ENCODE results near the gene HCN1. TPM values are rescaled to one million over a fixed set of nuclear protein-coding genes. Genes with fewer than 3 reads are reported as not detected.

HCN1 gene
- total and polyA plus RNA-seq, 11 donors = 0.09 to 0.43 (median 0.15) TPM; not detected in 6

- Histone ChIP-seq H3K9me3 (no peaks in the 10 kb centered on the region), H3K36me3 (no peaks in the 10 kb centered on the region), H3K4me3 (no peak overlapping the region), H3K4me1 (no peaks in the 10 kb centered on the region), H3K27me3 (no peaks in the 10 kb centered on the region), H3K27ac (no peak overlapping the region)
- 30 to 49% (median 40%) methylated on average over 1 of the region's 1 CpG for WGBS, 4 donors
- TF ChIP-seq CTCF (IDR thresholded peaks at IDR 0.05) (no peak), POLR2A (IDR thresholded peaks at IDR 0.05) (no peak)
- DNase-seq = no peak
- intact Hi-C loops (cut with DNase I) = no loop called here
- ATAC-seq = no peak
Observed at GRCh38 chr5:45568813-45569212, 127.4 kb downstream of the HCN1 start.

GRCh38 chr5:45542421-45542820 is 153.8 kb downstream of the HCN1 start:
- intact Hi-C loops (cut with DNase I) = no loop called here
- ATAC-seq = peak; percentile 93 to 96 (median 96)

GRCh38 chr5:45533663-45534062 is 162.5 kb downstream of the HCN1 start:
- Histone ChIP-seq H3K4me1 (peaks cover 0 to 11% (median 0%) of the 10 kb centered on the region in 12 donors), H3K27ac (peak overlapping the region in 1 of 12 donors; percentile 2), H3K27me3 (no peaks in the 10 kb centered on the region), H3K36me3 (no peaks in the 10 kb centered on the region), H3K9me3 (no peaks in the 10 kb centered on the region), H3K4me3 (no peak overlapping the region)
- ATAC-seq = peak in 1 of 4 donors; percentile 27
- DNase-seq = peak in 1 of 5 donors; percentile 21
- 43 to 59% (median 46%) methylated on average over 1 of the region's 1 CpG for WGBS, 4 donors
- no peak for TF ChIP-seq POLR2A (IDR thresholded peaks at IDR 0.05)
- no peak for TF ChIP-seq CTCF (IDR thresholded peaks at IDR 0.05)
- intact Hi-C loops (cut with DNase I) = loop anchor here in 1 of 10 donors (10.0 kb wide), 1 partner anchor 101 kb away; no protein-coding TSS in a partner anchor

More at GRCh38 chr5:45542421-45542820, 153.8 kb downstream of the HCN1 start:
- Histone ChIP-seq H3K9me3 (no peaks in the 10 kb centered on the region), H3K27me3 (no peaks in the 10 kb centered on the region), H3K36me3 (no peaks in the 10 kb centered on the region), H3K4me3 (no peak overlapping the region), H3K27ac (peak overlapping the region in 6 of 12 donors; percentile 1 to 47 (median 18)), H3K4me1 (peaks cover 0 to 6% (median 0%) of the 10 kb centered on the region in 12 donors)
- 10 to 18% (median 12%) methylated on average over 3 of the region's 3 CpGs for WGBS, 4 donors
- DNase-seq = peak in 2 of 5 donors; percentile 24 to 43
- TF ChIP-seq POLR2A (IDR thresholded peaks at IDR 0.05) (no peak), CTCF (IDR thresholded peaks at IDR 0.05) (no peak)

GRCh38 chr5:45532826-45533624 is 163.2 kb downstream of the HCN1 start:
- DNase-seq (peak in 3 of 5 donors; percentile 20 to 34 (median 28)), ATAC-seq (peak; percentile 80 to 93 (median 90))
- intact Hi-C loops (cut with DNase I) = loop anchor here in 1 of 10 donors (10.0 kb wide), 1 partner anchor 102 kb away; no protein-coding TSS in a partner anchor
- Histone ChIP-seq H3K9me3 (no peaks in the 10 kb centered on the region), H3K27me3 (no peaks in the 10 kb centered on the region), H3K36me3 (no peaks in the 10 kb centered on the region), H3K4me3 (no peak overlapping the region), H3K4me1 (peaks cover 0 to 11% (median 0%) of the 10 kb centered on the region in 12 donors), H3K27ac (peak overlapping the region in 3 of 12 donors; percentile 2 to 23 (median 19))
- 35 to 45% (median 42%) methylated on average over 4 of the region's 4 CpGs for WGBS, 4 donors
- no peak for TF ChIP-seq POLR2A (IDR thresholded peaks at IDR 0.05)
- no peak for TF ChIP-seq CTCF (IDR thresholded peaks at IDR 0.05)
